ENCODE measurements around the gene SDS.

Gene SDS

GRCh38 chr12:113345318-113345717, 58.4 kb downstream of the SDS start:
- H3K36me3 ChIP-seq (replicated peaks; ENCODE audit: insufficient read depth, low read length), result no peaks in the 10 kb centered on the region
- no peaks in the 10 kb centered on the region for H3K79me2 ChIP-seq (ENCODE audit: low read length)
- H3K4me3 ChIP-seq (ENCODE audit: low read length), result no peak overlapping the region
- no peaks in the 10 kb centered on the region for H3K9me3 ChIP-seq (replicated peaks; ENCODE audit: insufficient read depth, low read length)
- H4K20me1 ChIP-seq (ENCODE audit: insufficient read depth, low read length), result no peaks in the 10 kb centered on the region
- H3K9ac ChIP-seq (ENCODE audit: low read length), result no peak overlapping the region
- no peak overlapping the region for H2AFZ ChIP-seq (ENCODE audit: low read length)
- H3K4me1 ChIP-seq (ENCODE audit: low read length), result no peaks in the 10 kb centered on the region
- no peak for TF ChIP-seq EZH2phosphoT487 (IDR thresholded peaks at IDR 0.05; ENCODE audit: low read length)
- no peak for TF ChIP-seq CTCF (IDR thresholded peaks at IDR 0.05; ENCODE audit: low read length)
- TF ChIP-seq EZH2 (optimal IDR thresholded peaks at IDR 0.05; ENCODE audit: low read depth, low read length), result no peak
- no peaks in the 10 kb centered on the region for H3K9me2 ChIP-seq (replicated peaks; ENCODE audit: insufficient read depth, low read length)
- DNase-seq, result no peak
- H3F3A ChIP-seq (ENCODE audit: insufficient read depth, low read length), result no peaks in the 10 kb centered on the region
- no peak overlapping the region for H3K4me2 ChIP-seq (ENCODE audit: low read depth, low read length)
- H3K27me3 ChIP-seq (replicated peaks; ENCODE audit: insufficient read depth, low read length), result no peaks in the 10 kb centered on the region
- H3K27ac ChIP-seq (ENCODE audit: low read length), result no peak overlapping the region

Data from MM.1S (cell line).